Hepatic stellate cell (primary cell): ENCODE measurements around the gene SPEM2.

Experiments used
- DNase-seq: peaks from one replicate; pipeline ENCODE4 v3.0.0; 2011; ENCODE audit warnings: low spot score

SPEM2 gene

DNA sequence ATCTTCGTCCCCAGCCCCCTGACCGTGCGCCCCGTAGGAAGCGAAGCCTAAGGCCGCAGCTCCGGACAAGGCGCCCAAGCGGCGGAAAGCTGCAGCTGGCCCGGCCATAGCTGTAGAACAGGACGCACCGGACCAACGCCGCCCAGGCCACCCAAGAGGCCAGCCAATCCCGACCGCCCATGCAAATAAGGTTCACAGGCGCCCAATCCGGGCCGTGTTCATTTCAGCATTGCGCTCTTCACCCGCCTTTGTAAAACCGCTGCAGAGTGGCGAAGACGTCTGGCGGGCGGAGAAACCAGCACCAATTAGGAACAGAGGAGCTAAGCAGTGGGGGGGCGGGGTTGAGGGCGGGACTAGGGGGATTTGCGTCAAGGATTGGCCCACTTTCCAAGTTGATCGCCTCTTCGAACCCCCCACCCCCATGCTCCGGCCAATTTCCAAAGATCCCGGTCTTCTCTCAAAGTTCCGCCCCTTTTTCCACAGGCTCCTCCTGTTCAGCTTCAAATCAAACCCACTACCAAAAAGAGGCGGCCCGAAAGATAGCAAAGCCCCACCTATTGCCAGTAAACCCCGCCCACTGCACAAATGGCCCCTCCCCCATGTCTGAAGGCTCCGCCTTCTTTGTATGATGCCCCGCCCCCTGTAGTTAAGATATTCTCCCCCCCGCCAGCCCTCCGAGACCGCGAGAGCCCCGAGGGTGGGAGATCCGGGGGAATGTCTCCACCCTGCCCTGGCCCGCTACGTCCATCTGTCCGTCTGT lies 21.3 kb upstream of the SPEM2 start, which contains the start of gene TMEM256:
Gene TMEM256 (minus strand): TSS at position 121 of the 760 bp plus-strand sequence. CDS start 13 bp downstream, at position 108.
- peak; percentile 99 for DNase-seq

DNA sequence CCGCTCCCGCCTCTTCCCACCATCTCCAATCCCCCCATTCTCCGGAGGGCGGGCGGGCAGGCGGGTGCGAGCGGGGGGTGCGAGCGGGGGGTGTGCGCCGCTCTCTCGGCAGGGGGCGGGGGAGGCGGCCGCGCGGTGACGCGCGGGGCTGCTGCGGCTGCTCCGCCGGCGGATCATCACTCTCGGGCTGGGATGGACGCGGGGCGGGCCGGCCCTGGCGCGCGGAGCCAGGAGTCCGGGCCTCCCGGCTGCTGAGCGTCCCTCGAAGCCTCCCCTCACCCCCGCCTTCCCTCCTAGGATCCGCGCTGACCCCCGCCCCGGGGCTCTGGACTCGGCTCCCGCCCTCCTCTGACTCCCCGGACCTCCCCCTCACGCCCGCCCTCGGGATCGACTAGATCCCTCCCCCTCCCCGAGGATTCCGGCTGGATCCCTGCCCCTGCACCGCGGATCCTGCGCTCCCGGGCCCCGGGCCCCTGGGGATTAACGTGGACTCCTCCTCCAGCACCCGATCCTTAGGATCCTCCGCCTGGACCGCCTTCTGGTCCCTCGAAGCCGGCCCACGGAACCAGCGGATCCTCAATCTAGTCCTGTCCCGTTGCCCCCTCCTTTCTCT lies 20.6 kb upstream of the SPEM2 start:
- peak; percentile 64 for DNase-seq

DNA sequence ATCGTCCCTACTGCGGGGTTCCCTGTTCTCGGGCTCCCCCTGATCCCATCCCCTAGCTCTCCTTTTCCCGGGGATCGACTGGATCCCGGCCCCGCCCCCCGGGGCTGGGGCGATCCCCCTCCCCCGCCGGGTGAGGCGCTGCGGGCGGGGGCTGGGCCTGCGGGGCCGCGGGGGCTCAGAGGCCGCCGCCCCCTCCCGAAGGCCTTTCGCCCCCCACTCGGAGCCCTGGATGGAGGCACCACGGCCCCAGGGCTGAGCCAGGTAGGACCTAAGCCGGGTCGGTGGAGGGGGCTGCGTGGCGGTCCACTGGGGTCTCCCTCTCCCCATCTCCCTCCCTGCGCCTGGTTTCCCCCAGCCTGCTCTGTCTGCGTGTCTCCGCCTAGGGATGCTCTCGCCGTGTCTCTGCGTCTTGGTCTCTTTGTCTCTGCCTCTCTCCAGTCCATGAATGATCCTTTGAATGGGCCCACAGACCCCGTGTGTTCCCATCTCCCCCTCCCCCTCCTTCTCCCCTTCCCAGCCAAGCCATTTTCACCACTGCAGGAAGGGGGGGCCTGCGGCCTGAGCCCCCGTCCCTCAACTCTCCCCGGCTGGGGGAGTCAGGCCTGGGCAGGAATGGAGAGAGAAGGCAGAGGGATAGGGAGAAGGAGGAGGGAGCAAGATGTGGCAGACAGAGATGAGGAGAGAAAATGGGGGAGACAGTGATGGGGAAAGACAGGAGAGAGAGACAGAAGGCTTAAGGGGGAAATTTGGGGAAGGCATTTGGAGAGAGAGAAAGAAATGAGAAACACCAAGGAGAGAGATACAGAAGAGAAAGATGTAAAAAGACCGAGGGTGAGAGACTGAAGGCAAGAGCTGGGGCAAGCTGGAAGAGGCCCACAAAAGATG lies 19.8 kb upstream of the SPEM2 start:
- DNase-seq = peak; percentile 44

DNA sequence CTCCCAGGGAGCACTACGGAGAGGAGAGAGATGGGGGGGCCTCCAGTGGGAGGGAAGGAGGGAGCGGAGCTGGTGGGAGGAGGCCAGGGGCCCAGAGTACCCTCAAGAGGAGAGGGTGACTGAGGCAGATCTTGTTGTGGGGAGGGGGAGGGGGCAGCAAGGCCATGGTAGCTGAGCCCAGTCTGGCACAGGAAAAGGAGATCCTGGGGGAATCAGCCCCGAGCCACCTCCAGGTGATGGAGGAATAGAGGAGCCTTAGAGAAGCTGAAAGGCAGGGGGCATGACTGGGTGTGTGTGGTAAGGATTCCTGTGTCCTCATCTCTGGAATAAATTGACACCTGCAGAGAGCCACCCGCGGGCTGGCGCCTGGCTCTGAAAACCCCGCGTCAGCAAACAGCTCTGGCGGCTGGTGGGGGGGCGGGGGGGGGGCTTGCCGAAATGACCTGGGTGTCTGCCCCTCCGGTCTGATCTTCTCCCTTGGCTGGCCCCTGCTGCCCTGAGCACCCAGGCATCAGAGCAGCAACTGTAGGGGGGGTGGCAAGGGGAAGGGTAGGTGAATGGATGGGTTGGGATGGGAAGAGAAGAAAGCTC lies 19.1 kb upstream of the SPEM2 start:
- no peak for DNase-seq

DNA sequence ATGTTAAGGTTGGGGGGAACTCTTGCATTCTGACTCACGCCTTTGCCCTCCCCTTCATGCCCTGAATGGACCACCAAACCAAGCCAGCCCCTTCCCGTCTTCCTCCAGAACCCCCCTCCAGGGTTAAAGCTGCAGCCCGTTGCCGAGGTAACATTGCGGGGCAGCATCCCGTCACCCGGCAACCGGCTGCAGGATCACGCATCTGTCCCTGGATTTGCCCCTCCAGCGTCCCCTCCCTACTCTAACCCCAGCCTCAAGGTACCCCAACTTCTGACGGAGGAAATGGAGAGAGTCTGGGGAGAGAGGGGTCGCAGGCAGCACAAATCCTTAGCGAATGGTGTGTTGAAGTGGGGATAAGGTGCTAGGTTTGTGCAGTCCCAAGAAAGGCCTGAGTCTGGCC lies 18.3 kb upstream of the SPEM2 start:
- no peak for DNase-seq

DNA sequence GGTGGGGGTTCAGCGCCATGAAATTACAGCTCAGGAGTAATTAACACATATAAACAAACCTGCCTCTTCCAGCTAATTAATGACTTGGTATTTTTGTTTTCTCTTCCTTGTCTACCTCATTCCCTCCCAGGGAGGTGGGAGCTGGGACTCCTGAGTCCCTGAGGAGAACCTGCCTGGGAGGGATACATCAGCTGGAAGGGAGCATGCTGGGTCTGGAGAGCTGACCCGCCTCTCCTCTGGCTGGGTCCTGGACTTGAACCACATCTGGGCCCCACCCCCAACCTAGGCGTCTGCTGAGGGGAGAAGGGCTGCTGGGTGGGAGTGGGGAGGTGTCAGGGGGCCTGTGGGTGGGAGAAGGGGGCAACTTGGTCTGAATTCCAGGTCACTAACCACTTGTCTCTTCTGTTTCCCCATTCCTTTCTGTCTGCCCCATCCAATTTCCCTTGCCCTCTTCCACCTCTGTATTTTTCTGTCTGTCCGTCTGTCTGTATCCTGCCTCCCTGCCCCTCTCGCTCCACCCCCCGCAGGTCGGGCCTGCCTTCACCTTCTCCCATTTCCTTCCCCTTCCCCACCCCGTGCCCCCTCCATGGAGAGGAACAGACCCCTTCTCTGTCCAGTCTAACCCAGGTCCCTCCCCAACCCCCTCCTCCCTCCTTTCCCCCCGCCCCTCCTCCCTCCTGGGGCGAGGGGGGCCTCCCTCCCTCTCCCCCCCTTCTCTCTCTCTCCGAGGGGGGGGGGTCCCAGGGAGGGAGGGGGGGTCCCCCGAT lies 17.7 kb upstream of the SPEM2 start, which contains the start of gene NLGN2:
Gene NLGN2 (plus strand): TSS at position 361 of the 767 bp plus-strand sequence. CDS start 411 bp downstream, outside the sequence.
- no peak for DNase-seq

DNA sequence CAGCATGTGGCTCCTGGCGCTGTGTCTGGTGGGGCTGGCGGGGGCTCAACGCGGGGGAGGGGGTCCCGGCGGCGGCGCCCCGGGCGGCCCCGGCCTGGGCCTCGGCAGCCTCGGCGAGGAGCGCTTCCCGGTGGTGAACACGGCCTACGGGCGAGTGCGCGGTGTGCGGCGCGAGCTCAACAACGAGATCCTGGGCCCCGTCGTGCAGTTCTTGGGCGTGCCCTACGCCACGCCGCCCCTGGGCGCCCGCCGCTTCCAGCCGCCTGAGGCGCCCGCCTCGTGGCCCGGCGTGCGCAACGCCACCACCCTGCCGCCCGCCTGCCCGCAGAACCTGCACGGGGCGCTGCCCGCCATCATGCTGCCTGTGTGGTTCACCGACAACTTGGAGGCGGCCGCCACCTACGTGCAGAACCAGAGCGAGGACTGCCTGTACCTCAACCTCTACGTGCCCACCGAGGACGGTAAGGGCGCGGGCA lies 17.1 kb upstream of the SPEM2 start:
- DNase-seq = no peak

DNA sequence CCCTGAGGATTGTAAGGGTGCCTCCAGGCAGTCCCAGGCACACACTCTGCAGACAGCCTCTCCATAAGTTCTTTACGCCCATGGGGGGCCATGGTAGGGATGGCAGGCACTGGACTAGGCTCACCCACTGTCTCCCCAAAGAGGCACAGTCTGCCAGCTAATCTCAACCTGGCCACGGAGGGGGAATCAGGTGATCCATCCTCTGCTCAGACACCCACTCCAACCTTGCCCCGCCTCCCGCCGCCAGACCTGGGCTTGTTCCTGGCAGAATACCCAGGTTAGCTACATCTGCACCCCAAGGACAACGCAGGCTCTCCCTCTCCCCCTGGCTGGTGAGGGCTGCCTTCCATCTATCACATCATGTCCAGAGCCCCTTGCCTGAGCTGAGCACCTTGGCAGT lies 16.6 kb upstream of the SPEM2 start:
- DNase-seq = no peak

DNA sequence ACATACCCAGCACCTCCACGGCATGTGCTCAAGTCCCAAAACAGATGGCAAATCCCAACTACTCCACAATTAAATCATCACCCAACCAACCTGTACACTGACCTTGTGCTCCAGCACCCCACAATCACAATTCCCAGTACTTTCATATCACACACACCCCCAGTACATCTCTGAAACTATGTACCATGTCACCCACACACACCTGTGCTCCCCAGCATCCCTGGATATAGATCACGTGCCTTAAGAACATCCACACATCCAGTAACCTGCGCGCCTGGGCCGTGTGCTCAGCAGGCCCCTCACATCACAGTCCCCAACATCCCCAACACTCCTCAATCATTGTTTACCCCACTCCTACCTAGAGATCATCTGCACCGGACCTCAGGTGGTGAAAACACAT lies 15.7 kb upstream of the SPEM2 start:
- DNase-seq = no peak

DNA sequence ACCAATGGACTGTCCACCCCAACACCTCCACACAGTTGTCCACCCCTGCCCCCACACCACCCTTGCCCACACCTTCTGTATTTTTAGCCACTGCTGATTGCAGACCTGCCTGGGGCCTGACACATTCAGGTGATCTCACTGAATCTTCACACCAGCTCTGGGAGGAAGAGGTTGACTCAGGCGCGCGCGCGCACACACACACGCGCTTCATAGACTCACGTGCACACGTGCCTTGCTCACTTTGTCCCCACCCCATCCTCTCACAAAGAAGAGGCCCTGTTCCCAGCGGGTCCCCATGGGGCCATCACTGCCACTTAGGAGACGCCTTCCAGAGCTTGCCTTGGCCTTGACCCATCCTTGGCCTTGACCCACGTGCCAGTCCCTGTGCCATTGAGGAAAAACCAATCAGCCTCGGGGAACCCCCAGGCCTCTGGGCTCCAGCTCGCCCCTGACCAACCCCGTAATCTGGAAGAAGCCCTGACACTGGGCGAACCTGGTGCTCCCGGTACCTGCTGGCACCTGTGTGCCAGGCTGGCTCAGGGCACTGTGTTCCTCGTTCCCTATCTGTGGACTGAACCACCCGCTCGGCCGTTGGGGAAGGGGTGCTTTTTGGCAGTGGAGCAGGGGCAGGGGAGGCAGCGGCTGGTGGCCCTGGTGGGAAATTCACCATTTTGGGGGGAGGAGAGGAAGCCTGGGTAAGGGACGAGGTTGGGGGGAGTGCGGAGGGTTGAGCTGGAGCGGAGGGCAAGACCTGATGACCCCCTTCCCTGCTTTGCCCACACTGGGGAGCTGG lies 14.6 kb upstream of the SPEM2 start:
- no peak for DNase-seq

DNA sequence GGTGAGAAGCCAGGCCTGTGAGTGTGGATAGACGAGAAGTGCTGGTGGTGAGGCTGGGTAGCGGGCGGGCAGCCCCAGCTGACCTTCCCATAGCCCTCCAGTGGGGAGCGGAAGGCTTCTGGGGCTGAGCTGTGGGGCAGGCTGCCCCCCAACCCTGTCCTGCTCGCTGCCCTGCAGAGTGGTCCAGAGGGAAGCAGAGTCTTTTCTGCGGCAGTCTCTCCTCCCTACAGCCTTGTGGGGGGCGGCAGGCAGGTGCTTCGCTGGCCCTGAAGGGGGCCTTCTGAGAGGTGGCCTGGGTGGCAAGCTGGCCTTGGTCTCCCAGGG lies 14.0 kb upstream of the SPEM2 start:
- DNase-seq = no peak

DNA sequence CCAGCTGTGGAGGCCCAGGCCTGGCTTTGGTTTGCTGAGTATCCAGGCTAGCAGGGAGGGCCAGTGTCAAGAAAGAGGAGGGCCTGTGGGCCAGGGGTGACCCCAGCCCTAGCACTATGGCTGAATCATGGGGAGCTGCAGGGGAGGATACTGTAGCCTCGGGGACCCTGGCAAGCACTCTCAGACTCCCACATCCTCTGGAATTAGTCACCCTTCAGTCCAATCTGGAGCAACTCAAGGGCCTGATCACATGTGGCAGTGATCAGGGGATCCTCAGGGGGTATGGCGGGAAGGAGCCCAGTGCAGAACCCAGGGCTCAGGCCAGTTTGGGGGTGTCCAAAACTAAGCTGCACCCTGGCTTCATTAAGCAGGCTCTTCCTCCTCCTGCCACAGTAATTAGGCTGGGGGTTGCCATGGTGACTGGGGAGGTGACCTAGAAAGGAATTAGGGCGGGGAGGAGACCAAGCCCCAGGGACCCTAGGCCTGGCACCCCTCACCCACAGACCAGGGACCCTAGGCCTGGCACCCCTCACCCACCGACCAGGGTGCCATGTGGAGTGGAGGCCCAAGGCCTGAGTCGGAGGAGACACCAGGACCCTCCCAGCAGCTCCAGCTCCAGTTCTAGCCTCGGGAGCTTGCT lies 11.9 kb upstream of the SPEM2 start:
- peak; percentile 77 for DNase-seq

DNA sequence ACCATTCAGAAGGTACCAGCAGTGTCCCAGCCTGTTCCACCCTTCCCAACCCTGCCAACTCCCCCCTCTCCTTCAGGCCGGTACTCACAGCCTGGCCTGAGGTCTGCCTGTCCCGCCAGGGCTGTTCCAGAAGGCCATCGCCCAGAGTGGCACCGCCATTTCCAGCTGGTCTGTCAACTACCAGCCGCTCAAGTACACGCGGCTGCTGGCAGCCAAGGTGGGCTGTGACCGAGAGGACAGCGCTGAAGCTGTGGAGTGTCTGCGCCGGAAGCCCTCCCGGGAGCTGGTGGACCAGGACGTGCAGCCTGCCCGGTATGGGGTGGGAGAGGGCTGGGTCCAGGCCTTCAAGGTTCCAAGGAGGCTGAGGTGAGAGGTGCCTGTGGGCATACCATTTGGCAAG lies 10.6 kb upstream of the SPEM2 start:
- DNase-seq = no peak

DNA sequence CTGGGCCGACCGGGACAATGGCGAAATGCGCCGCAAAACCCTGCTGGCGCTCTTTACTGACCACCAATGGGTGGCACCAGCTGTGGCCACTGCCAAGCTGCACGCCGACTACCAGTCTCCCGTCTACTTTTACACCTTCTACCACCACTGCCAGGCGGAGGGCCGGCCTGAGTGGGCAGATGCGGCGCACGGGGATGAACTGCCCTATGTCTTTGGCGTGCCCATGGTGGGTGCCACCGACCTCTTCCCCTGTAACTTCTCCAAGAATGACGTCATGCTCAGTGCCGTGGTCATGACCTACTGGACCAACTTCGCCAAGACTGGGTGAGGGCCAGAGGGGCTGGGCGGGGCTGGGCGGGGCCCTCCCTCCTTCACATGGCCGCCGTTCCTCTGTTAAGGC lies 9.6 kb upstream of the SPEM2 start:
- DNase-seq = no peak

DNA sequence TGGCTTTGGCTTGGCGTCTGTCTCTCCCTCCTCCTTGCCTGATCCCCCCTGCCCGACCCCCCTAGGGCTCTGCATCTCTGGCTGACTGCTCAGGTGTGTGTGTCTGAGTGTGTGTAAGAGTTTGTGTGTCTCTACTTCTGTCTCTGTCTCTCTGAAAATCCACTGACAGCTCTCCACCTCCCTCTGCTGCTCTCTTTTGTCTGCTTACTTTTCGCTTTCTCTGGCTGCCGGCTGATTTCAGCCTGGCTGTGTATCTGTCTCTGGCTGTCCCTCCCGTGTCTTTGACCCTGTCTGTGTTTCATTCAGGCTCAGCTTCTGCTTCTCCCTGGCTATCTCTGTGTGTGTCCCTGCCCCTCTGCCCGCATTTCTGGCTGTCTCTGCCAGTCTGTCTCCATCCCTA lies 9.1 kb upstream of the SPEM2 start:
- no peak for DNase-seq

DNA sequence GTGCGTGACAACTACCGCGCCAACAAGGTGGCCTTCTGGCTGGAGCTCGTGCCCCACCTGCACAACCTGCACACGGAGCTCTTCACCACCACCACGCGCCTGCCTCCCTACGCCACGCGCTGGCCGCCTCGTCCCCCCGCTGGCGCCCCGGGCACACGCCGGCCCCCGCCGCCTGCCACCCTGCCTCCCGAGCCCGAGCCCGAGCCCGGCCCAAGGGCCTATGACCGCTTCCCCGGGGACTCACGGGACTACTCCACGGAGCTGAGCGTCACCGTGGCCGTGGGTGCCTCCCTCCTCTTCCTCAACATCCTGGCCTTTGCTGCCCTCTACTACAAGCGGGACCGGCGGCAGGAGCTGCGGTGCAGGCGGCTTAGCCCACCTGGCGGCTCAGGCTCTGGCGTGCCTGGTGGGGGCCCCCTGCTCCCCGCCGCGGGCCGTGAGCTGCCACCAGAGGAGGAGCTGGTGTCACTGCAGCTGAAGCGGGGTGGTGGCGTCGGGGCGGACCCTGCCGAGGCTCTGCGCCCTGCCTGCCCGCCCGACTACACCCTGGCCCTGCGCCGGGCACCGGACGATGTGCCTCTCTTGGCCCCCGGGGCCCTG lies 8.3 kb upstream of the SPEM2 start:
- no peak for DNase-seq

DNA sequence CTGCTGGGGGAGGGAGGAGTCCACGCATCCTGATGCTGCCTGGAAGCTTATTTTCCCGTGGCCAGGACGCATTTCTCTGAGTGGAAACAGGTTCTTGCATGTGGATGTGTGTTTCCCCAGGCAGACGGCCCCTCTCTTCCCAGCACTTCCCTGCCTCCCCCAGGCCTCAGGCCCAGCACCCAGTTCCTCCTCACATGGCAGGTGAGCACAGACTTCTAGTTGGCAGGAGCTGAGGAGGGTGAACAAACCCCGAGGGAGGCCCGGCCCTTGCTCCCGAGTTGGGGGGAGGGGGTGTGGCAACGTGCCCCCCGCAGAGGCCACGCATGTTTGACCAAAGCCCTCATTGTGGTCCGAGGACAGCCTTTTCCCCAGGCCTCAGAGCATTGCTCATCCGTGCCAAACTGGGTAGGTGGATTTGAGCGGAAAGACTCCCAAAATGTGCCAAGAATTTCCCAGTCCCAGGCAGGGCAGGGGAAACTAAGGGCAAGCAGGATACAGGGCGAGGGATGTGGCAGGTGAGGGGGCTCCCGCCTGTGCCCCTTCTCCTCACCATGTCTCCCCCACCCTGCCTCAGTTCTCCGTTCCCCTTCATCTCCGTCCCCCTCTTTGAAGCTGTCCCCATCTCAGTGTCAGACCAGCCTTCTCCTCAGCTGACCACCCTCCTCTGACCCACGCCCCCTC lies 6.8 kb upstream of the SPEM2 start:
- no peak for DNase-seq

DNA sequence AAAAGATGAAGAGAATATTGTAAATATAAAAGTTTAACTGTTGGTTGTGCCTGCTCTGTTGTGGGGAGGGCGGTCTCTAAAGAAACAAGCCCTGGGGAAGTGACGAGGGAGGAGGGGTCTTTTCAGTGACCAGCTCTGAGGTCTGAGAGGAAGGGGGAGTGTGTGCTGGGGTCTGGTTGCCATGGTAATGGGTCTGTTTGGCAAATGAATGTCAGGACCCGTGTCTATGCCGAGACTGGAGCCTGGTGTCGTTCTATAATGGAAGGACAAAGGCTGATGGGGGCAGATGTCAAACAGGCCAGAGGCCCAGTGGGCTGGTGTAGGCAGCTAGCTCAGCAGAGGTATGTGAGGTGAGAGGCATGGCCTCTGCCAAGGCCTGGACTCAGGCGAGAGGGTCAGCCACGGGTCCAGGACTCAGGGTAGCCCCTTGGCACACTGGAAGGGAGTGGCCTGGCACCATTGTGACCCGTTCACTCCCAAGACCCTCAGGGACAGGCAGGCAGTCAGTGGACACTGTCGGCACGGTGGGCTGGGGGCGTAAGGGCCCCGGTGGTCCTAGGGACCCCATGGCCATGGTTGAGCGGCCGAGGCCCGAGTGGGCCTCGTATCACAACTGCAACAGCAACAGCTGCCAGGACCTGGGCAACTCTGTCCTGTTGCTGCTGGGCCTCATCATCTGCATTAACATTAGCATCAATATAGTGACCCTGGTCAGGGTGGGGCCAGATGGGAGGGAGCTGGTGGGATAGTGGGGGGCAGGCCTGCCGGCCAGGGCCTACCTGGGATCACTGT lies 5.4 kb upstream of the SPEM2 start, which contains the start of gene SPEM1:
Gene SPEM1 (plus strand): TSS at position 506 of the 792 bp plus-strand sequence. CDS start 61 bp downstream, at position 567.
- DNase-seq = no peak
